ENCODE measurements around the gene C11orf24.

DNA sequence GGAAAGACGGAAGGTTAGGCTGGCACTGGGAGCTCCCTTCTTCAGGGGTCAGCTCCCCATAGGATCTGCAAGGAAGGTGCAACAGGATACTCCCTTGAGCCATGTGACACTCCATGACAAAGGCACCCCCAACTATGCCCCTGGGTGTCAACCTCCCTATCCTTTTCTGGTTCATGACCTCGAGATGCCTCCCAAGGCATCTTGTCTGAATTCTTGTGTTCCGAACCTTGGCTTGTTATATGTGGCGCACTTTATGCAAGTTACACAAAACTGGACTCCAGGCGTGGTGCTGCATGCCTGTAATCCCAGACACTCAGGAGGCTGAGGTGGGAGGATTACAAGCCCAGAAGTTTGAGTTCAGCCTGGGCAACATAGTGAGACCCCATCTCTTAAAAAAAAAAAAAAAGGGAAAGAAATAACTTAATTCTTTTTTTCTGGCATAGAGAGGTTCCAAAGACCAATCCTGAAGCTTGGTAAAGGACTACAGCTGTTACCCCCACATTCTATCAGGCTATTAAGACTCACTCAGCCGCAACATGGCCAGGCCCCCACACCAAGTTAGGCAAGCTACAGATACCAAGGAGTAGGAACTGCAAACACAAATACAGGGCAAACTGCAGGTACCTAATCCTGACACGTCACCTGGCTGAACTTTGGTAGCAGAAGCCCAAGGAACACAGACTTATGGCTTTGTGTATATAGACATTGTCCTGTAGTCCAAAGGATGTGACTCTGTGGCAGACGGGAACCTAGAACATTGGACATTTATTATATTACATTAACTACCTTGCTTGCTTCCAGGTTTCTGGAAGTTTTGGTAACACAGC is 1.4 kb downstream of the C11orf24 start:
- TF ChIP-seq, protein P1, sequence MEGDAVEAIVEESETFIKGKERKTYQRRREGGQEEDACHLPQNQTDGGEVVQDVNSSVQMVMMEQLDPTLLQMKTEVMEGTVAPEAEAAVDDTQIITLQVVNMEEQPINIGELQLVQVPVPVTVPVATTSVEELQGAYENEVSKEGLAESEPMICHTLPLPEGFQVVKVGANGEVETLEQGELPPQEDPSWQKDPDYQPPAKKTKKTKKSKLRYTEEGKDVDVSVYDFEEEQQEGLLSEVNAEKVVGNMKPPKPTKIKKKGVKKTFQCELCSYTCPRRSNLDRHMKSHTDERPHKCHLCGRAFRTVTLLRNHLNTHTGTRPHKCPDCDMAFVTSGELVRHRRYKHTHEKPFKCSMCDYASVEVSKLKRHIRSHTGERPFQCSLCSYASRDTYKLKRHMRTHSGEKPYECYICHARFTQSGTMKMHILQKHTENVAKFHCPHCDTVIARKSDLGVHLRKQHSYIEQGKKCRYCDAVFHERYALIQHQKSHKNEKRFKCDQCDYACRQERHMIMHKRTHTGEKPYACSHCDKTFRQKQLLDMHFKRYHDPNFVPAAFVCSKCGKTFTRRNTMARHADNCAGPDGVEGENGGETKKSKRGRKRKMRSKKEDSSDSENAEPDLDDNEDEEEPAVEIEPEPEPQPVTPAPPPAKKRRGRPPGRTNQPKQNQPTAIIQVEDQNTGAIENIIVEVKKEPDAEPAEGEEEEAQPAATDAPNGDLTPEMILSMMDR (conservative IDR thresholded peaks at IDR 0.05), result no peak
- TF ChIP-seq EZH2 (IDR thresholded peaks at IDR 0.05; ENCODE audit: low read depth), result no peak
